ENCODE measurements around the gene FER. TPM values are rescaled to one million over a fixed set of nuclear protein-coding genes. Genes with fewer than 3 reads are reported as not detected.

FER gene
- total RNA-seq, 2 experiments from 2014 or later, result 9.0 to 9.8 TPM

GRCh38 chr5:109102096-109102690 is 354.5 kb downstream of the FER start:
- H3K9me3 Mint-ChIP-seq, result no peaks in the 10 kb centered on the region

GRCh38 chr5:109105631-109106267 is 358.1 kb downstream of the FER start:
- CTCF ChIA-PET, result no interaction called here
- TF ChIP-seq, protein P1, sequence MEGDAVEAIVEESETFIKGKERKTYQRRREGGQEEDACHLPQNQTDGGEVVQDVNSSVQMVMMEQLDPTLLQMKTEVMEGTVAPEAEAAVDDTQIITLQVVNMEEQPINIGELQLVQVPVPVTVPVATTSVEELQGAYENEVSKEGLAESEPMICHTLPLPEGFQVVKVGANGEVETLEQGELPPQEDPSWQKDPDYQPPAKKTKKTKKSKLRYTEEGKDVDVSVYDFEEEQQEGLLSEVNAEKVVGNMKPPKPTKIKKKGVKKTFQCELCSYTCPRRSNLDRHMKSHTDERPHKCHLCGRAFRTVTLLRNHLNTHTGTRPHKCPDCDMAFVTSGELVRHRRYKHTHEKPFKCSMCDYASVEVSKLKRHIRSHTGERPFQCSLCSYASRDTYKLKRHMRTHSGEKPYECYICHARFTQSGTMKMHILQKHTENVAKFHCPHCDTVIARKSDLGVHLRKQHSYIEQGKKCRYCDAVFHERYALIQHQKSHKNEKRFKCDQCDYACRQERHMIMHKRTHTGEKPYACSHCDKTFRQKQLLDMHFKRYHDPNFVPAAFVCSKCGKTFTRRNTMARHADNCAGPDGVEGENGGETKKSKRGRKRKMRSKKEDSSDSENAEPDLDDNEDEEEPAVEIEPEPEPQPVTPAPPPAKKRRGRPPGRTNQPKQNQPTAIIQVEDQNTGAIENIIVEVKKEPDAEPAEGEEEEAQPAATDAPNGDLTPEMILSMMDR (IDR thresholded peaks at IDR 0.05), result no peak
- DNase-seq (no peak), ATAC-seq (no peak)
- Mint-ChIP-seq H3K27ac (no peak overlapping the region), H3K4me1 (ENCODE audit: low read depth) (no peaks in the 10 kb centered on the region), H3K4me3 (no peak overlapping the region), H3K27me3 (no peaks in the 10 kb centered on the region), H3K9me3 (no peaks in the 10 kb centered on the region), H3K36me3 (ENCODE audit: low read depth) (no peaks in the 10 kb centered on the region)
- POLR2A ChIA-PET, result no interaction called here
- intact Hi-C loops (cut with micrococcal nuclease), result no loop called here

More at GRCh38 chr5:109102096-109102690, 354.5 kb downstream of the FER start:
- Mint-ChIP-seq H3K27ac (no peak overlapping the region), H3K4me1 (ENCODE audit: low read depth) (no peaks in the 10 kb centered on the region), H3K27me3 (no peaks in the 10 kb centered on the region), H3K4me3 (no peak overlapping the region), H3K36me3 (ENCODE audit: low read depth) (no peaks in the 10 kb centered on the region)
- ChIA-PET CTCF (no interaction called here), POLR2A (no interaction called here)
- TF ChIP-seq, protein P1 (IDR thresholded peaks at IDR 0.05), result no peak
- no peak for DNase-seq
- intact Hi-C loops (cut with micrococcal nuclease), result no loop called here
- no peak for ATAC-seq

DNA sequence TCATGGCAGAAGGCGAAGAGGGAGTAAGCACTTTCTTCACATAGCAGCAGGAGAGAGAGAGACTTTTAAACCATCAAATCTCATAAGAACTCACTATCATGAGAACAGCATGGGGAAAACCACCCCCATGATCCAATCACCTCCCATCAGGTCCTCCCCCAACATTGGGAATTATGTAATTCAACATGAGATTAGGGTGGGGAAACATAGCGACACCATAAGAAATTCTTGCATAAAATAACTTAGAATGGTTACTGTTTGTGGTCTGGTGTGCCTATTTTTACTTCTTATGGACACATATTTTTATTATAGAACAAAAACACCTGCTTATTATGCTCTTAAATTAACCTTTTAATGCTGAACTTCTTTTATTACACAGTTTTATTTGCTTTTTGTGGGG is 364.0 kb downstream of the FER start:
- no peaks in the 10 kb centered on the region for H3K4me1 Mint-ChIP-seq (ENCODE audit: low read depth)
- H3K27ac Mint-ChIP-seq, result no peak overlapping the region
- ATAC-seq, result no peak
- ChIA-PET CTCF (no interaction called here), POLR2A (no interaction called here)
- TF ChIP-seq, protein P1 (IDR thresholded peaks at IDR 0.05), result no peak
- no peak overlapping the region for H3K4me3 Mint-ChIP-seq
- intact Hi-C loops (cut with micrococcal nuclease), result no loop called here
- H3K27me3 Mint-ChIP-seq, result no peaks in the 10 kb centered on the region
- no peaks in the 10 kb centered on the region for H3K36me3 Mint-ChIP-seq (ENCODE audit: low read depth)
- no peak for DNase-seq
- no peaks in the 10 kb centered on the region for H3K9me3 Mint-ChIP-seq

GRCh38 chr5:109113608-109114007 is 365.9 kb downstream of the FER start:
- DNase-seq (no peak), ATAC-seq (no peak)
- no peak overlapping the region for H3K4me3 Mint-ChIP-seq
- H3K27me3 Mint-ChIP-seq, result no peaks in the 10 kb centered on the region
- H3K36me3 Mint-ChIP-seq (ENCODE audit: low read depth), result no peaks in the 10 kb centered on the region
- no peaks in the 10 kb centered on the region for H3K4me1 Mint-ChIP-seq (ENCODE audit: low read depth)
- POLR2A ChIA-PET, result no interaction called here
- H3K27ac Mint-ChIP-seq, result no peak overlapping the region
- CTCF ChIA-PET, result no interaction called here
- no peaks in the 10 kb centered on the region for H3K9me3 Mint-ChIP-seq
- TF ChIP-seq, protein P1 (IDR thresholded peaks at IDR 0.05), result no peak
- intact Hi-C loops (cut with micrococcal nuclease), result no loop called here

GRCh38 chr5:109121225-109121624 is 373.5 kb downstream of the FER start:
- H3K4me1 Mint-ChIP-seq (ENCODE audit: low read depth), result no peaks in the 10 kb centered on the region
- ATAC-seq (no peak), DNase-seq (no peak)
- intact Hi-C loops (cut with micrococcal nuclease), result no loop called here
- H3K27me3 Mint-ChIP-seq, result no peaks in the 10 kb centered on the region
- no peak overlapping the region for H3K4me3 Mint-ChIP-seq
- ChIA-PET CTCF (no interaction called here), POLR2A (no interaction called here)
- no peak overlapping the region for H3K27ac Mint-ChIP-seq
- H3K9me3 Mint-ChIP-seq, result peaks cover 13% of the 10 kb centered on the region
- TF ChIP-seq, protein P1 (IDR thresholded peaks at IDR 0.05), result no peak
- H3K36me3 Mint-ChIP-seq (ENCODE audit: low read depth), result peaks cover 7% of the 10 kb centered on the region
